SK-N-MC (cell line): ENCODE data around the gene PCCA.

Experiments
- EZH2 ChIP-seq: fragments of 200-600 bp; sonication (generic); IDR thresholded peaks from one replicate; pipeline ENCODE4 v1.6.1; 2017; ENCODE audit warnings: antibody characterized with exemption
- FOXP2 ChIP-seq: optimal IDR thresholded peaks from 2 replicates; pipeline ENCODE3; 2011; ENCODE audit warnings: mild to moderate bottlenecking, moderate library complexity; ENCODE audit not compliant: insufficient read depth; ENCODE audit errors: extremely low read length, control extremely low read depth
- POLR2AphosphoS5 ChIP-seq: IDR thresholded peaks from 2 replicates; pipeline ENCODE4 v1.6.1; 2012; ENCODE audit warnings: mild to moderate bottlenecking, low read depth, low read length, borderline replicate concordance

DNA sequence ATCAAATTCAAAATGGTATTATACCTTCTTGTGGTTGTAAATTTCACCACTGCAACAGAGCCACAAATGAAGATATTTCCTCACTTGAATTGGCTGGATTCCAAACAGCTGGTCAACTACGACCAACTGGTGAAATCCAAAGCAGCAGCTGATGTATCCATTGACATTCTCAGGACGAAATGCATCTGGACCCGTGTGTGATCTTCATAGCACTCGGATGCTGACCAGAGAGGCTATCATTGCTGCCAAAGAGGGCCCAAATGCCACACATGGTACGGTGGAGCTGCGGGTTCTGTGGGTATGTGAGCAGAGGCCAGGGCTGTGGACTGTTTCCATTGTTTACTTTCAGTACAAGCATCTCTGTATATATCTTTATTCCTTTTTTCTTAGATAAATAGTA is 25.6 kb upstream of the PCCA start:
- TF ChIP-seq POLR2AphosphoS5 (no peak), EZH2 (no peak), FOXP2 (no peak)
